GM12878 (cell line): ENCODE data around the gene CUL9. TPM values are rescaled to one million over a fixed set of nuclear protein-coding genes. Genes with fewer than 3 reads are reported as not detected.

Experiments used
- ASH2L ChIP-seq: fragments of 300-600, 200-600 bp; sonication (generic); IDR thresholded peaks from 2 replicates; pipeline ENCODE4 v1.6.1; 2017; ENCODE audit warnings: low read depth, mild to moderate bottlenecking, borderline replicate concordance
- CBFB ChIP-seq: IDR thresholded peaks from 2 replicates; pipeline ENCODE4 v1.6.1; 2016; ENCODE audit warnings: antibody characterized with exemption, low read depth
- CEBPB ChIP-seq, 2 experiments: fragments of 150-350 bp in 1 of 2; IDR thresholded peaks; 2 replicates each; pipeline ENCODE4 v1.6.1; 2012 to 2014; ENCODE audit warnings: low read depth in 2 of 2, low read length in 2 of 2, borderline replicate concordance in 1 of 2, inconsistent platforms in 1 of 2
- CHD2 ChIP-seq: IDR thresholded peaks from 2 replicates; pipeline ENCODE4 v1.6.1; 2011; ENCODE audit warnings: low read depth, low read length, improper control_type of control experiment, borderline replicate concordance
- CREM ChIP-seq: IDR thresholded peaks from 2 replicates; pipeline ENCODE4 v1.6.1; 2014; ENCODE audit warnings: antibody characterized with exemption, low read depth
- E4F1 ChIP-seq: fragments of 450-650 bp; IDR thresholded peaks from 2 replicates; pipeline ENCODE4 v1.6.1; 2018; ENCODE audit warnings: borderline replicate concordance, mild to moderate bottlenecking; ENCODE audit not compliant: partially characterized antibody
- EGR1 ChIP-seq, 2 experiments: IDR thresholded peaks; 1 replicate in 1 of 2; 2 replicates in 1 of 2; pipeline ENCODE4 v1.6.1; 2011 to 2012; ENCODE audit warnings: low read depth in 2 of 2, low read length in 2 of 2, borderline replicate concordance in 1 of 2, mild to moderate bottlenecking in 1 of 2, moderate library complexity in 1 of 2
- FOXK2 ChIP-seq: fragments of 450-650 bp; IDR thresholded peaks from 2 replicates; pipeline ENCODE4 v1.6.1; 2017; ENCODE audit warnings: mild to moderate bottlenecking, moderate library complexity
- HDGF ChIP-seq: fragments of 450-650 bp; IDR thresholded peaks from 2 replicates; pipeline ENCODE4 v1.6.1; 2016; ENCODE audit warnings: antibody characterized with exemption
- IRF4 ChIP-seq: IDR thresholded peaks from 2 replicates; pipeline ENCODE4 v1.6.1; 2011; ENCODE audit warnings: low read depth, low read length
- LARP7 ChIP-seq: fragments of 450-650 bp; IDR thresholded peaks from 2 replicates; pipeline ENCODE4 v1.6.1; 2017; ENCODE audit warnings: mild to moderate bottlenecking
- MTA3 ChIP-seq: IDR thresholded peaks from 2 replicates; pipeline ENCODE4 v1.6.1; 2012; ENCODE audit warnings: low read length, inconsistent platforms, borderline replicate concordance
- NFYA ChIP-seq: IDR thresholded peaks from 2 replicates; pipeline ENCODE4 v1.6.1; 2011; ENCODE audit warnings: low read depth, mild to moderate bottlenecking, low read length, improper control_type of control experiment, borderline replicate concordance
- NFYB ChIP-seq: IDR thresholded peaks from 2 replicates; pipeline ENCODE4 v1.6.1; 2011; ENCODE audit warnings: low read depth, mild to moderate bottlenecking, low read length, improper control_type of control experiment, moderate library complexity; ENCODE audit not compliant: insufficient read depth
- NKRF ChIP-seq: fragments of 450-650 bp; conservative IDR thresholded peaks from 2 replicates; pipeline ENCODE4 v1.6.1; 2017; ENCODE audit warnings: mild to moderate bottlenecking, moderate library complexity
- TCF12 ChIP-seq: IDR thresholded peaks from 2 replicates; pipeline ENCODE4 v1.6.1; 2011; ENCODE audit warnings: low read depth, mild to moderate bottlenecking, low read length
- YY1 ChIP-seq: IDR thresholded peaks from 2 replicates; pipeline ENCODE4 v1.6.1; 2011; ENCODE audit warnings: low read depth, mild to moderate bottlenecking, low read length
- ZBTB40 ChIP-seq: fragments of 450-650 bp; IDR thresholded peaks from 2 replicates; pipeline ENCODE4 v1.6.1; 2016; ENCODE audit warnings: mild to moderate bottlenecking, moderate library complexity, borderline replicate concordance
- ZNF207 ChIP-seq: fragments of 450-650 bp; IDR thresholded peaks from 2 replicates; pipeline ENCODE4 v1.6.1; 2014; ENCODE audit warnings: antibody characterized with exemption, mild to moderate bottlenecking, borderline replicate concordance
- polyA plus RNA-seq, 11 experiments: library from polyadenylated mRNA; depleted of rRNA in 4 of 11; unstranded in 6 of 11; stranded (reverse) in 5 of 11; fragments of >200 nt; fragmentation: Nextera tagmentation in 4 of 11; fragmentation: Illumina TruSeq in 1 of 11; extraction: Ambion mirVana in 4 of 11; extraction: Trizol in 1 of 11; gene quantifications; 1 replicate in 1 of 11; 2 replicates in 10 of 11; pipeline versions ENCODE4 v1.2.1 to v1.2.3, GENCODE V29; 2011 to 2016; ENCODE audit warnings: inconsistent platforms in 2 of 11, missing spikeins in 2 of 11, low read depth in 1 of 11
- total RNA-seq, 4 experiments: library from RNA; depleted of rRNA in 3 of 4; stranded (reverse); fragments of >200 nt in 3 of 4; fragmentation: Illumina TruSeq in 1 of 4; extraction: Trizol in 1 of 4; gene quantifications; 2 replicates each; pipeline versions ENCODE4 v1.2.1 to v1.2.3, GENCODE V29; 2013 to 2021
- TF ChIP-seq, protein P1 (sequence below): IDR thresholded peaks from 2 replicates; pipeline ENCODE4 v1.6.1; 2011; ENCODE audit warnings: borderline replicate concordance, low read depth, mild to moderate bottlenecking, moderate library complexity, mixed read lengths, low read length; ENCODE audit not compliant: insufficient read depth; ENCODE audit errors: extremely low read length

CUL9 gene
- total and polyA plus RNA-seq, 10 of the 15 experiments (the other 5 are each of a cell fraction or from before 2014, with no cell fraction given) = 1.2 to 48.3 (median 17.2) TPM

GRCh38 chr6:43263314-43264178 lies 81.5 kb downstream of the CUL9 start (continued):
- no peak for TF ChIP-seq ZBTB40
- no peak for TF ChIP-seq CREM
- TF ChIP-seq HDGF = no peak
- TF ChIP-seq, protein P1, sequence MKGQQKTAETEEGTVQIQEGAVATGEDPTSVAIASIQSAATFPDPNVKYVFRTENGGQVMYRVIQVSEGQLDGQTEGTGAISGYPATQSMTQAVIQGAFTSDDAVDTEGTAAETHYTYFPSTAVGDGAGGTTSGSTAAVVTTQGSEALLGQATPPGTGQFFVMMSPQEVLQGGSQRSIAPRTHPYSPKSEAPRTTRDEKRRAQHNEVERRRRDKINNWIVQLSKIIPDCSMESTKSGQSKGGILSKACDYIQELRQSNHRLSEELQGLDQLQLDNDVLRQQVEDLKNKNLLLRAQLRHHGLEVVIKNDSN = no peak
- no peak for TF ChIP-seq ASH2L
- no peak for TF ChIP-seq NKRF
- TF ChIP-seq LARP7 = peak; percentile 53; the same call in 1 of the 2 replicates
- no peak for TF ChIP-seq CHD2
- TF ChIP-seq ZNF207 = no peak
- TF ChIP-seq IRF4 = no peak
- TF ChIP-seq TCF12 = no peak
- TF ChIP-seq NFYB = no peak
- no peak for TF ChIP-seq MTA3
- no peak for TF ChIP-seq E4F1
- TF ChIP-seq CBFB = no peak
- peak; percentile 70 for TF ChIP-seq YY1
- no peak for TF ChIP-seq CEBPB (IDR thresholded peaks at IDR 0.05; ENCODE audit: borderline replicate concordance in 1 of 2, low read depth in 2 of 2, low read length in 2 of 2)
- no peak for TF ChIP-seq NFYA
- TF ChIP-seq FOXK2 = no peak
- TF ChIP-seq EGR1 (IDR thresholded peaks at IDR 0.05; ENCODE audit: borderline replicate concordance in 1 of 2, low read depth in 2 of 2, low read length in 2 of 2) = no peak
